HG02970 (cell line): ENCODE results near the gene NOXA1.

Experiments used
- ATAC-seq: cut with Tn5 transposase; IDR thresholded peaks from one replicate; pipeline ENCODE4 v1.9.1; 2021; ENCODE audit warnings: mild to moderate bottlenecking, moderate library complexity, moderate number of reproducible peaks; ENCODE audit not compliant: unreplicated experiment, low FRiP score

NOXA1 gene

GRCh38 chr9:137479892-137480685 lies 56.9 kb downstream of the NOXA1 start:
- no peak for ATAC-seq

GRCh38 chr9:137480686-137481683 lies 57.8 kb downstream of the NOXA1 start:
- no peak for ATAC-seq

GRCh38 chr9:137482094-137482781 lies 59.0 kb downstream of the NOXA1 start:
- ATAC-seq: no peak
